Mucosa of descending colon (tissue), 3 donors: Measurements from ENCODE around the gene RAB1B. TPM values are rescaled to one million over a fixed set of nuclear protein-coding genes. Genes with fewer than 3 reads are reported as not detected.

Experiments
- ATAC-seq: fragments of 200-7000 bp; cut with Tn5 transposase; one replicate; pipeline ENCODE4 v1.9.1; 2020; ENCODE audit warnings: mild to moderate bottlenecking, moderate library complexity
- DNase-seq, 3 donors: peaks; one replicate each; pipeline ENCODE4 v3.0.0-alpha.2; 2020
- H3K36me3 ChIP-seq: fragments of 200-600 bp; one replicate; pipeline ENCODE4 v1.8.0; 2021; ENCODE audit warnings: low read depth, mild to moderate bottlenecking
- H3K4me1 ChIP-seq: fragments of 200-600 bp; one replicate; pipeline ENCODE4 v1.8.0; 2021; ENCODE audit warnings: low read depth, mild to moderate bottlenecking
- H3K4me3 ChIP-seq: fragments of 200-600 bp; one replicate; pipeline ENCODE4 v1.8.0; 2021; ENCODE audit warnings: mild to moderate bottlenecking
- H3K9me3 ChIP-seq: fragments of 200-600 bp; one replicate; pipeline ENCODE4 v1.8.0; 2021; ENCODE audit warnings: mild to moderate bottlenecking
- CTCF ChIP-seq: fragments of 200-600 bp; IDR thresholded peaks from one replicate; pipeline ENCODE4 v1.8.0; 2022; ENCODE audit warnings: antibody characterized with exemption, mild to moderate bottlenecking
- intact Hi-C, 2 donors: fragments of 100-400 bp; cut with DNase I in 1 of 2; cut with micrococcal nuclease in 1 of 2; formaldehyde crosslinking; loops; one replicate each; pipeline versions ENCODE4 v1.11.0 to v1.11.1; 2022; cut with DNase I, micrococcal nuclease
- total RNA-seq, 3 donors: library from RNA; stranded (reverse); fragmentation: NEBNext Ultra II Directional in 2 of 3; extraction: Animal tissue kit (Norgen Biotek cat#: 25700) in 2 of 3; gene quantifications; one replicate each; pipeline versions ENCODE4 v1.2.1 to v1.2.4, GENCODE V29; 2021 to 2023
- donor health status: DM: no; HTN: no; CAD: no; lungs with moderate emphysema.
- donor health status: DM: no; HTN: no; CAD: no.
- donor health status: DM: no; HTN: yes; CAD: no.

The RAB1B gene
- total RNA-seq, 3 donors from 2014 or later = 154 to 210 (median 191) TPM

- no peaks in the 10 kb centered on the region for H3K36me3 ChIP-seq
- no peak for TF ChIP-seq CTCF
- H3K4me3 ChIP-seq = no peak within 1 kb of the TSS
- peak in 1 of 3 donors; percentile 57 for DNase-seq
- intact Hi-C loops = no loop called here
- peaks cover 31% of the 10 kb centered on the region for H3K4me1 ChIP-seq
- ATAC-seq = no peak
- no peaks in the 10 kb centered on the region for H3K9me3 ChIP-seq
Measured at GRCh38 chr11:66291706-66292542, 23.5 kb downstream of the RAB1B start, which contains the start of gene TMEM151A. TSS of gene TMEM151A (plus strand) at chr11:66291894. CDS start at chr11:66292014, 120 bp downstream.

GRCh38 chr11:66292543-66293332 lies 24.3 kb downstream of the RAB1B start:
- ATAC-seq (no peak), DNase-seq (peak in 1 of 3 donors; percentile 41)
- TF ChIP-seq CTCF = no peak
- Histone ChIP-seq H3K4me1 (peaks cover 28% of the 10 kb centered on the region), H3K36me3 (no peaks in the 10 kb centered on the region), H3K4me3 (no peak overlapping the region), H3K9me3 (no peaks in the 10 kb centered on the region)
- intact Hi-C loops = no loop called here

GRCh38 chr11:66293352-66293751 lies 24.9 kb downstream of the RAB1B start:
- intact Hi-C loops = no loop called here
- no peak for TF ChIP-seq CTCF
- Histone ChIP-seq H3K4me1 (peaks cover 22% of the 10 kb centered on the region), H3K4me3 (no peak overlapping the region), H3K36me3 (no peaks in the 10 kb centered on the region), H3K9me3 (no peaks in the 10 kb centered on the region)
- DNase-seq = peak in 1 of 3 donors; percentile 38
- ATAC-seq = no peak

- Histone ChIP-seq H3K36me3 (no peaks in the 10 kb centered on the region), H3K4me3 (no peak overlapping the region), H3K4me1 (peaks cover 19% of the 10 kb centered on the region), H3K9me3 (no peaks in the 10 kb centered on the region)
- DNase-seq (peak in 1 of 3 donors; percentile 34), ATAC-seq (no peak)
- intact Hi-C loops = no loop called here
- TF ChIP-seq CTCF = no peak
Measured at GRCh38 chr11:66293777-66294625, 25.6 kb downstream of the RAB1B start.
